ENCODE data around the gene PARP3.
"Not testable (repeated sequence)": the region's sequence is repeated elsewhere in the genome, so short reads cannot be mapped to it uniquely, and the experiment has no call there.

PARP3 gene

DNA sequence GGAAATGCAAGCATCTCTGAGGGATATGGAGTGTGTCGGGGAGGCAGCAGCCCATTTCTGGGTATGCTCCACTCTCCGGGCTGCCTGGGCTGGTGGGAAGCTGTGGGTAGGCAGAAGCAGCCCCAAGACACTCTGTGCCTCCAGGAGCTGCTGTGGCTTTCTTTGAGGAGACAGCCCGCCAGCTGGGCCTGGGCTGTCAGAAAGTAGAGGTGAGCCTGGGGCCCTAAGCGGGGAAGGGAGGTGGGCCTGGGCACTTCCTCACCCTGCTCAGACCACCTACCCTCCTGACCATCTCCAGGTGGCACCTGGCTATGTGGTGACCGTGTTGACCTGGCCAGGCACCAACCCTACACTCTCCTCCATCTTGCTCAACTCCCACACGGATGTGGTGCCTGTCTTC lies 42.9 kb downstream of the PARP3 start:
- DNase-seq (ENCODE audit: low read depth in 2 of 2) = no peak

DNA sequence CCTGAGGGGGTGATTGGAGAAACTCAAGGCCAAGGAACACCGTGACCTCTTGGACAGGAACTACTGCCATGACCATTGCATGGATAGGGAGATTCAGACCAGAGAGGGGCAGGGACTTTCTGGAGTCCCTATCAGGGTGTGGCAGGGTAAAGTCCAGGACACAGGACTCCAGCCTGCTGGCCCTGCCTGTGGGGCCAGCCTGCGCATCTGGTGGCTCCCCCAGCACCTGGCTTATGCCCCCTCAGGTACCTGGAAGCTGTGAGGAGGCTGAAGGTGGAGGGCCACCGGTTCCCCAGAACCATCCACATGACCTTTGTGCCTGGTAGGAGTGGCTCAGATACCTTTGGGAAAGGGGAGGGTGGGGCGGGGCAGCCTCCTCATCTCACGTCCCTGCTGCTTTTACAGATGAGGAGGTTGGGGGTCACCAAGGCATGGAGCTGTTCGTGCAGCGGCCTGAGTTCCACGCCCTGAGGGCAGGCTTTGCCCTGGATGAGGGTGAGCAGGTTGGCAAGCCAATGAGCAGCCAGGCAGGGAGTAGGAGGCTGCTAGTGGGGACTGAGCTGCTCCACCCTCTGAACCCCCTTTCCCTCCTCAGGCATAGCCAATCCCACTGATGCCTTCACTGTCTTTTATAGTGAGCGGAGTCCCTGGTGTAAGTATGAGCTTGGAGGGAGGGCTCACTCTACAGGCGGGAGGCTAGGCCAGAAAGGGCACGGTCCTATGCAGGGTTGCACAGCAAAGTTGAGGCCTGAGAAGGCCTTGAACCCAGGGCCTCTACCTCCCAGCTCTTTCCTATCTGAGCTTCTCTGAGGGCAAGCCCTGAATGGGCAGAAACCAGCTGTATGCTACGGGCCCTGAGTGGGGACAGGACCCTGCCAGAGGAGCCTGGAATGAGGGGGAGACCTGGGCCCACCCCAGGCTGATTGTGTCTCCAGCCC lies 44.1 kb downstream of the PARP3 start:
- DNase-seq (ENCODE audit: low read depth in 2 of 2) = no peak

DNA sequence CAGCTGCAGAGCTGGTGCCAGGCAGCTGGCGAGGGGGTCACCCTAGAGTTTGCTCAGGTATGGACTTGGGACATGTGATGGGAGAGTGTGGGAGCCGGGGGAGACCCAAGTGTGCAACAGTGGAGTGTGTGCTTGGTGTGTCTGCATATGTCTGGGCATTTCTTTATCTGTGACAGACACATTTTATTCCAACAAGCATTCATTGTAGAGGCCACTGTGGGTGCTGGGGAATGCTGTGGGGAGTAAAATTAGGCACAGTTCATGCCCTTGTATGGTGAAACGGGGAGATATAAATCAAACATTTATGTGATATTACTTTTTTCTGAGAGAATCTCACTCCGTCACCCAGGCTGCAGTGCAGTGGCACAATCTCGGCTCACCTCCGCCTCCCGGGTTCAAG lies 45.4 kb downstream of the PARP3 start:
- DNase-seq (ENCODE audit: low read depth in 2 of 2) = no peak

DNA sequence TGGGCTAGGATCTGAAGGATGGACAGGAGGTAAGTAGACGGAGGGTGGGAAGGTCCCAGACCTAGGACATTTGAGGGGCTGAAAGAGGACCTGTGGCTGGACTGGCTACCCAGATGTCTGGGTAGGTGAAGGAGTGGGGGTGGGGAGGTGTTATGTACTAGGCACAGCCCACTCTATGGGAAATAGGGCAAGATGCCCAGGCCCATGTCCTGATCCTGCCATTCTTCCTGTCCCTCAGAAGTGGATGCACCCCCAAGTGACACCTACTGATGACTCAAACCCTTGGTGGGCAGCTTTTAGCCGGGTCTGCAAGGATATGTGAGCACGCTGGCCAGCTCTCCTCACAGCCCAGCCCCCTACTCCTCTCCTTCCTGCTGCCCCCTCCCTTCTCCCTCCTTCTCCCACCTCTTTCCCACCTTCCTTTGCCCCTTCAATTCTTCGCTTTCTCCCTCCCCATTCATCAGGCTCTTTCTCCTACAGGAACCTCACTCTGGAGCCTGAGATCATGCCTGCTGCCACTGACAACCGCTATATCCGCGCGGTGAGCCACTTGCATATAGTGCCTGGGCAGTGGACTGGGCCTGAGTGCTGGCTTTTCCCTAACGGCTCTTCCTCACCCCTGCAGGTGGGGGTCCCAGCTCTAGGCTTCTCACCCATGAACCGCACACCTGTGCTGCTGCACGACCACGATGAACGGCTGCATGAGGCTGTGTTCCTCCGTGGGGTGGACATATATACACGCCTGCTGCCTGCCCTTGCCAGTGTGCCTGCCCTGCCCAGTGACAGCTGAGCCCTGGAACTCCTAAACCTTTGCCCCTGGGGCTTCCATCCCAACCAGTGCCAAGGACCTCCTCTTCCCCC lies 46.4 kb downstream of the PARP3 start:
- DNase-seq (ENCODE audit: low read depth in 2 of 2) = no peak

DNA sequence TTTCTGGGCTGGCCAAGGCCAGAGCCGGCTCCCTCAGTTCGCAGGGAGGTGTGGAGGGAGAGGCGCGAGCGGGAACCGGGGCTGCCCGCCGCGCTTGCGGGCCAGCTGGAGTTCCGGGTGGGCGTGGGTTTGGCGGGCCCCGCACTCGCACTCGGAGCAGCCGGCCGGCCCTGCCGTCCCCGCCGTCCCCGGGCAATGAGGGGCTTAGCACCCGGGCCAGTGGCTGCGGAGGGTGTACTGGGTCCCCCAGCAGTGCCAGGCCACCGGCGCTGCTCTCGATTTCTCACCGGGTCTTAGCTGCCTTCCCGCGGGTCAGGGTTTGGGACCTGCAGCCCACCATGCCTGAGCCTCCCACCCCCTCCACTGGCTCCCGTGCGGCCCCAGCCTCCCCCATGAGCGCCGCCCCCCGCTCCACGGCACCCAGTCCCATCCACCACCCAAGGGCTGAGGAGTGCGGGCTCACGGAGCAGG lies 48.4 kb downstream of the PARP3 start:
- not testable (repeated sequence) for DNase-seq (ENCODE audit: low read depth in 2 of 2)

DNA sequence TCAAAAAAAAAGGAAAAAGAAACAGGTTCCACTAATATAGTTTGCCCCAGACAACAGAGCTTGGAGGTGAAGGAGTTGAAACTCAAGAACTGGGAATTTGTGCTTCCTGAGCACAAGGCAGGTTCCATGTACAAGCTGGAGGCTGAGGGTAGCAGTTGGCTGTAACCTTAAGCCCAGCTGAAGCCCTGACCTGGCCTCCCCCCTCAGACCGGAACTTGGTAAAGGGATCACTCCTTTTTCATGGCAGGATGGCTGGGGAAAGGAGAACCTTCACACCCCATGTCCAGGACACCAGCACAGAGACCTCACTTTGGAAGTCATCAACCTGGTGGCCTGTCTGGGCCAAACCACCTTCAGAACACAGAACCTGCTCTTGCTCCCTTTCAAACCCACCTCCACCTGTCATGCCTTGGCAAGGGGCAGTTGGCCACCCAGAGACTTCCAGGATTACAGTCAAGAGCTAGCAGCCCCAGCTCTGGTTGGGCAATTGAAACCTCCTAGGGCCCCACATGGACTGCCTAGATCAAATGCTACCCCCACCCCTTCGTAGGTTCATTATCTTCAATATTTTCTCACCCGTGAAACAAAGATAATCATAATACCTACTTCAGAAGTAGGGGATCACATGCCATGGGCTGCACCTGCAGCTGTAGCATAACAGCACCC lies 50.0 kb downstream of the PARP3 start:
- DNase-seq (ENCODE audit: low read depth in 2 of 2) = no peak

DNA sequence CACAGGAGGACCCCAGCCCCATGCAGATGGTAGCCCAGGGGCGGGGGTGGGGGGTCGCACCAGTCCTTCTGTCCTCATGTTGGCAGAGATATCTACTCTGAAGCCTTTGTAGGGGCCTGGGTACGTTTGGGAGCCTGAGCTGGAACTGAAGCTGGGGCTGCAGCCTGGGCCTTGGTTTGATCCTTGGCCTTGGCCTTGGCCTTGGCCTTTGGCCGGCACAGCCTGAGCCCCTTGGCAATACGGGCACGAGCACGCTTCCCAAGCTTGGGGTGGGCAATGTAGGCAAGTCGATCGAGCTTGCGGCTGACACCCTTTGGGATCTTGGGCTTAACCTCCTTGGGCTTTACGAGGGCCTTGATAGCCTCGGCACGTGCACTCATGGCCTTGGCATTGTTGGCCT lies 51.5 kb downstream of the PARP3 start:
- DNase-seq (ENCODE audit: low read depth in 2 of 2) = not testable (repeated sequence)

DNA sequence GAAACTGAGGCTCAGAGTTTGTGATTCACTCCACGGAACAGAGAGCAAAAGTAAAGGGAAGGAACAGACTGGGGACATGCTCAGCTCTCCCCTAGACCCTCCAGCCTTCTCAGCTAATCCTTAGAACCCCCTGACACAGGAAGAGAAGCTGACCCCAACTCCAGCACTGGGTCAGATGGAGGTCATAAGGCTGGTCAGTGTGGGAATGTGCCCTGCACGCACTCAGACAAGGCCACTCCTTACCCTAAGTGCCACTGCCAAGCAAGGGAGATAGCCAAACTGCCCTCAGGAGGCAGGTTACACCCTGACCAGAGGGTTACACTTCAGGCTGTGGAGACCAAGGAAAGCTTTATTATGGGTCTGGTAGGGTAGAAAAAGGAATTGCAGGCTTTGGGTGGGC lies 52.4 kb downstream of the PARP3 start:
- no peak for DNase-seq (ENCODE audit: low read depth in 2 of 2)

DNA sequence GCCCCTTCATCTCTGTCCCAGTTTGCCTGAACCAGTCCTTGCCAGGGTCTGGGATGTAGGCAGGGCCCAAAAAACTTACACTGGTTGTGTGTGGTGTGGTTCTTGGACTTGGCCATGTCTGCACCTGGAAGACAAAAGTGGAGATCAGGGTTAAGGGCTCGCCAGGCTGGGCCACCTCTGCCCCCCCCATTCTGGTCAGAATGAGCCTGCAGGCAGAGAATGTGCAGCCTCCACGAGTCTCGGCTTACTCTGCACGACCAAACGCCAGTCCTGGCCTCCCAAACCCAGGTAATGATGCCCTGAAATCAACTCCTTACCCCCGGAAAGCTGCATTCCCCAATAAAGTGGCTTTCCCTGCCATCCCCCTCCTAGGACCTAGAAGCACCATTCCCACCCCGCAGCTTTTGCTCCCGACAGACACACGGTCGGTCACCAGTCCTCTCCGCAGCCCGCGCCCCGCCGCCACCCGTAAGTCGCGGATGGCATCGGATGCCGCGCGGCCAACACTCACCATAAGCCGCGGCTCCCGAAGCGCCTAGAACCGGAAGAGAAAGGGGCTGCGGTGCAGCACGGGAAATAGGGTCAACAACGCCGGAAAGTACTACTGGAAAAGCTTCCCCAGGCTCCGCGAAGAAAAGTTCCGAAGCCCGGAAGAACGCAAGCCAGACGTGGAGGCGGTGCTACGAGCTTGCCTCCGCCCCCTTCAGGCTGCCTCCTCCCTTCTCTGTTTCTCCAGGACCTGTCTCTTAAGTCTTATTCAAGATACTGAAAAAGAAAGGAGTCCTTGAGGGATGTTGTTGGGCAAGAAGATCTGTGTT lies 53.4 kb downstream of the PARP3 start, which contains the start of gene RPL29:
RPL29 (minus strand) TSS at position 550 of the 818 bp plus-strand sequence; CDS start at position 116, 434 bp downstream.
- DNase-seq (ENCODE audit: low read depth in 2 of 2) = peak; percentile 81 to 85

DNA sequence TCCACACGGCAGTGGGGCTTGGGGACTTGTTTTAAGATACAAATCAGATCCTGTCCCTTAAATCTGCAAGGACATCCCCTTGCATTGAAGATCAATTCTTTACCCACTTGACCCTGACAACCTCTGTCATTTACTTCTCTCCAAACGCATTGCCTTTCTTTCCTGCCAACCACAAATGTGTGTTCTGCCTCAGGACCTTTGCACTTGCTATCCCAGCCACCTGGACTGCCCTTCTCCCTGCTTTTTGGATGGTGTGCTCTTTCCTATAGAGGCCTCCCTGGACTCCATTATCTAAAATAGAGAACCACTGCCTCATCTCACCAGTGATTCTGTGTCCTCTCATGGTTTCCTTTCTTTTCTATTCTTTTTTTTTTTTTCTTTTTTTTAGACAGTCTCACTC lies 55.0 kb downstream of the PARP3 start:
- no peak for DNase-seq (ENCODE audit: low read depth in 2 of 2)

DNA sequence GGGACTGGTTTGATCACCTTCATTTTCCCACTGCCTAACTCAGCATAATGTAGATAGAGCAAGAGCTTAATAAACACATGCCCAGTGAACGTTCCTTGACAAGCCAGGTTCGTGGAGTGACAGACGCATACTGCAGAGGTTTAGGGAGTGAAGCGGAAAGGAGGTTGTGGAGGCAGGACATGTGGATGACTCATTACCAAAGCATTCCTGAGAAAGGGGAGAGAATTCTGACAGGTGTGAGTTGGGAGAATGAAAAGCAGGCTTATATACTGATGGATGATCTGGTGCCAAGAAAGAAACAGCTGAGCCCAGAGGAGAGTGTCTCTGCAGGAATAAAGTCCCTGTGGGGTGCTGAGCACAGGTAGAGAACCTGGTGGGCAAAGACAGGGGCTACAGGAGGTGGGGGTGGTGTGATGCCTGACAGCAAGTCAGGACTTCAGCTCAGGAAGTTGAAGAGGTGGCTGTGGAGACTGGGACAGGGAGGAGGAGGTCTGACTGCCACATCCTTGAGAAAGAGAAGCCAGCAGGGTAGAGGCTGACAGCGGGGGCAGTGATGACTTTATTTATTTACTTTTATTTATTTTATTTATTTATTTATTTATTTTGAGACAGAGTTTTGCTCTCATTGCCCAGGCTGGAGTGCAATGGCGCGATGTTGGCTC lies 55.9 kb downstream of the PARP3 start:
- no peak for DNase-seq (ENCODE audit: low read depth in 2 of 2)
